GM23338 (cell line): ENCODE measurements around the gene ST8SIA6. TPM values are rescaled to one million over a fixed set of nuclear protein-coding genes. Genes with fewer than 3 reads are reported as not detected.

ENCODE experiments used
- ATAC-seq: fragments of 200-7000 bp; cut with Tn5 transposase; 3 replicates; pipeline ENCODE4 v1.9.1; 2020
- DNase-seq: peaks from one replicate; pipeline ENCODE4 v3.0.0-alpha.2; 2015; ENCODE audit warnings: low spot score
- H2AFZ ChIP-seq: fragments of 200-600 bp; sonication (generic); 2 replicates; pipeline ENCODE4 v1.8.0; 2016; ENCODE audit warnings: antibody characterized with exemption, mild to moderate bottlenecking, moderate library complexity
- H3F3A ChIP-seq: fragments of 200-600 bp; sonication (generic); replicated peaks from 2 replicates; pipeline ENCODE4 v1.8.0; 2017; ENCODE audit warnings: antibody characterized with exemption, mixed run types, low read depth
- H3K27ac ChIP-seq: fragments of 200-600 bp; sonication (generic); 2 replicates; pipeline ENCODE4 v1.6.1; 2016; ENCODE audit warnings: low read depth
- H3K27me3 ChIP-seq: fragments of 200-600 bp; sonication (generic); 2 replicates; pipeline ENCODE4 v1.8.0; 2016; ENCODE audit warnings: mild to moderate bottlenecking, mixed run types, moderate library complexity; ENCODE audit not compliant: insufficient read depth
- H3K36me3 ChIP-seq: fragments of 200-600 bp; sonication (generic); 2 replicates; pipeline ENCODE4 v1.8.0; 2016; ENCODE audit warnings: mild to moderate bottlenecking; ENCODE audit not compliant: insufficient read depth
- H3K4me1 ChIP-seq: fragments of 200-600 bp; sonication (generic); 2 replicates; pipeline ENCODE4 v1.8.0; 2016; ENCODE audit warnings: mild to moderate bottlenecking, moderate library complexity; ENCODE audit not compliant: insufficient read depth
- H3K4me2 ChIP-seq: fragments of 200-600 bp; sonication (generic); 2 replicates; pipeline ENCODE4 v1.7.1; 2017; ENCODE audit warnings: mixed run types
- H3K4me3 ChIP-seq: fragments of 200-600 bp; sonication (generic); 2 replicates; pipeline ENCODE4 v1.6.1; 2016; ENCODE audit warnings: mixed run types
- H3K79me2 ChIP-seq: fragments of 200-600 bp; sonication (generic); replicated peaks from 2 replicates; pipeline ENCODE4 v1.8.0; 2017; ENCODE audit warnings: mild to moderate bottlenecking; ENCODE audit not compliant: insufficient read depth
- H3K9me2 ChIP-seq: fragments of 200-600 bp; sonication (generic); 2 replicates; pipeline ENCODE4 v1.8.0; 2017; ENCODE audit not compliant: insufficient read depth
- H4K20me1 ChIP-seq: fragments of 200-600 bp; sonication (generic); replicated peaks from 2 replicates; pipeline ENCODE4 v1.8.0; 2017; ENCODE audit warnings: mild to moderate bottlenecking; ENCODE audit not compliant: insufficient read depth
- H3K27ac Mint-ChIP-seq: 2 replicates; pipeline ENCODE4 v1.8.0; 2020; ENCODE audit warnings: inconsistent platforms, mild to moderate bottlenecking, moderate library complexity, mixed read lengths
- H3K27me3 Mint-ChIP-seq: 3 replicates; pipeline ENCODE4 v1.8.0; 2022; ENCODE audit warnings: low read depth, mild to moderate bottlenecking, moderate library complexity, mixed read lengths, inconsistent platforms; ENCODE audit not compliant: insufficient read depth, poor library complexity
- H3K36me3 Mint-ChIP-seq: 3 replicates; pipeline ENCODE4 v1.8.0; 2021; ENCODE audit warnings: low read depth, mild to moderate bottlenecking, inconsistent platforms, moderate library complexity, mixed read lengths
- H3K4me1 Mint-ChIP-seq: 3 replicates; pipeline ENCODE4 v1.8.0; 2020; ENCODE audit warnings: mild to moderate bottlenecking, inconsistent platforms, mixed read lengths
- H3K4me3 Mint-ChIP-seq: 3 replicates; pipeline ENCODE4 v1.8.0; 2021; ENCODE audit warnings: moderate library complexity, mild to moderate bottlenecking, inconsistent platforms, mixed read lengths
- H3K9me3 Mint-ChIP-seq: 3 replicates; pipeline ENCODE4 v1.8.0; 2020; ENCODE audit warnings: moderate library complexity, mild to moderate bottlenecking, inconsistent platforms, mixed read lengths
- CREB1 ChIP-seq: fragments of 250-450 bp; sonication (Bioruptor Pico); IDR thresholded peaks from 2 replicates; pipeline ENCODE4 v1.5.0; 2020; ENCODE audit warnings: low read depth, mild to moderate bottlenecking, moderate library complexity
- EZH2 ChIP-seq: fragments of 200-600 bp; sonication (generic); IDR thresholded peaks from one replicate; pipeline ENCODE4 v1.8.0; 2017; ENCODE audit warnings: antibody characterized with exemption, mild to moderate bottlenecking, low read depth; ENCODE audit not compliant: unreplicated experiment
- EZH2phosphoT487 ChIP-seq: fragments of 200-600 bp; sonication (generic); IDR thresholded peaks from one replicate; pipeline ENCODE4 v1.8.1; 2018; ENCODE audit warnings: antibody characterized with exemption; ENCODE audit not compliant: unreplicated experiment
- JUNB ChIP-seq: IDR thresholded peaks from one replicate; pipeline ENCODE4 v1.6.1; 2016; ENCODE audit warnings: antibody characterized with exemption; ENCODE audit not compliant: unreplicated experiment
- NANOG ChIP-seq: IDR thresholded peaks from 2 replicates; pipeline ENCODE4 v1.6.1; 2016; ENCODE audit warnings: antibody characterized with exemption, borderline replicate concordance
- POLR2AphosphoS5 ChIP-seq: IDR thresholded peaks from 2 replicates; pipeline ENCODE4 v1.6.1; 2016; ENCODE audit warnings: antibody characterized with exemption, low read depth
- REST ChIP-seq: IDR thresholded peaks from one replicate; pipeline ENCODE4 v1.6.1; 2018; ENCODE audit warnings: antibody characterized with exemption; ENCODE audit not compliant: unreplicated experiment
- STAT1 ChIP-seq: IDR thresholded peaks from one replicate; pipeline ENCODE4 v1.6.1; 2016; ENCODE audit warnings: antibody characterized with exemption; ENCODE audit not compliant: unreplicated experiment
- ZNF114 ChIP-seq: fragments of 250-450 bp; sonication (Bioruptor Pico); IDR thresholded peaks from 2 replicates; pipeline ENCODE4 v1.5.0; 2020; ENCODE audit warnings: mild to moderate bottlenecking, moderate library complexity
- ZNF331 ChIP-seq: fragments of 250-450 bp; sonication (Bioruptor Pico); IDR thresholded peaks from 2 replicates; pipeline ENCODE4 v1.5.0; 2020; ENCODE audit warnings: low read depth, mild to moderate bottlenecking, moderate library complexity
- polyA plus RNA-seq: library from polyadenylated mRNA; unstranded; fragments of >200 nt; fragmentation: Nextera tagmentation; extraction: Ambion mirVana; gene quantifications from 2 replicates; pipeline ENCODE4 v1.2.1, GENCODE V29; 2016
- total RNA-seq: library from RNA; depleted of rRNA; stranded (reverse); fragments of >200 nt; shearing (Covaris generic); gene quantifications from 2 replicates; pipeline ENCODE4 v1.2.3, GENCODE V29; 2014
- TF ChIP-seq, protein P1 (sequence below): fragments of 250-450 bp; sonication (Bioruptor Pico); IDR thresholded peaks from 2 replicates; pipeline ENCODE4 v1.5.0; 2020; ENCODE audit warnings: mild to moderate bottlenecking, moderate library complexity
- TF ChIP-seq, protein P2 (sequence below), 2 experiments: fragments of 200-600 bp in 1 of 2; sonication (generic) in 1 of 2; conservative IDR thresholded peaks; 2 replicates each; pipeline versions ENCODE4 v1.5.1 to v1.6.1; 2016 to 2017; ENCODE audit warnings: antibody characterized with exemption in 2 of 2, low read depth in 2 of 2, mild to moderate bottlenecking in 2 of 2, moderate library complexity in 1 of 2
- TF ChIP-seq, protein P3 (sequence below): IDR thresholded peaks from 2 replicates; pipeline ENCODE4 v1.6.1; 2016; ENCODE audit warnings: antibody characterized with exemption

The ST8SIA6 gene
- total and polyA plus RNA-seq, 2 experiments from 2014 or later: 1.6 to 2.3 TPM

DNA sequence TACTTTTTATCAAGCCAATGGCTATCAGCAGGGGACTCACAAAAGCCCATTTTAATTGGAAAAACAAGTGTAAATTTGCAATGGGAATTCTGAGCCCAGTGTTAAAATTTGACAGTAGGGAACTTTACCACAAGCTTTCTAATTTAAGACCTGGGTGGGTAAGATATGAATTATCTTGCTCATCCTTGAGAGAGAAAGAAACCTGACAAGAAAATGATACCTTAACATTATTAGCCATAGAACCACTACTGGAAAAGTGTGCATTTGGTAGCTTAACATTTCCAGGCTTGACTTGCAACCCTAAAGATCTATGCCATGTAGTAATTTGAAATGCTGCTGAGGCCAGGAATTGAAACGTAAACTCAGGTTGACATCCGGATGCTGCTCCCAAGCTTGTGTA is 2.7 kb upstream of the ST8SIA6 start:
- H3K4me3 ChIP-seq: peak overlapping the region; percentile 32
- Mint-ChIP-seq H3K4me1 (peaks cover 22% of the 10 kb centered on the region), H3K4me3 (peak overlapping the region; percentile 8; the same call in 2 of the 3 replicates), H3K27me3 (peaks cover 27% of the 10 kb centered on the region), H3K9me3 (peaks cover 17% of the 10 kb centered on the region), H3K27ac (no peak overlapping the region), H3K36me3 (peaks cover 13% of the 10 kb centered on the region; the same call in 2 of the 3 replicates)
- TF ChIP-seq STAT1 (no peak), ZNF331 (CRISPR knock-in tag) (no peak), JUNB (no peak), ZNF114 (CRISPR knock-in tag) (no peak), EZH2phosphoT487 (no peak), EZH2 (no peak), POLR2AphosphoS5 (no peak), CREB1 (CRISPR knock-in tag) (no peak), REST (no peak), NANOG (no peak)
- TF ChIP-seq, protein P1, sequence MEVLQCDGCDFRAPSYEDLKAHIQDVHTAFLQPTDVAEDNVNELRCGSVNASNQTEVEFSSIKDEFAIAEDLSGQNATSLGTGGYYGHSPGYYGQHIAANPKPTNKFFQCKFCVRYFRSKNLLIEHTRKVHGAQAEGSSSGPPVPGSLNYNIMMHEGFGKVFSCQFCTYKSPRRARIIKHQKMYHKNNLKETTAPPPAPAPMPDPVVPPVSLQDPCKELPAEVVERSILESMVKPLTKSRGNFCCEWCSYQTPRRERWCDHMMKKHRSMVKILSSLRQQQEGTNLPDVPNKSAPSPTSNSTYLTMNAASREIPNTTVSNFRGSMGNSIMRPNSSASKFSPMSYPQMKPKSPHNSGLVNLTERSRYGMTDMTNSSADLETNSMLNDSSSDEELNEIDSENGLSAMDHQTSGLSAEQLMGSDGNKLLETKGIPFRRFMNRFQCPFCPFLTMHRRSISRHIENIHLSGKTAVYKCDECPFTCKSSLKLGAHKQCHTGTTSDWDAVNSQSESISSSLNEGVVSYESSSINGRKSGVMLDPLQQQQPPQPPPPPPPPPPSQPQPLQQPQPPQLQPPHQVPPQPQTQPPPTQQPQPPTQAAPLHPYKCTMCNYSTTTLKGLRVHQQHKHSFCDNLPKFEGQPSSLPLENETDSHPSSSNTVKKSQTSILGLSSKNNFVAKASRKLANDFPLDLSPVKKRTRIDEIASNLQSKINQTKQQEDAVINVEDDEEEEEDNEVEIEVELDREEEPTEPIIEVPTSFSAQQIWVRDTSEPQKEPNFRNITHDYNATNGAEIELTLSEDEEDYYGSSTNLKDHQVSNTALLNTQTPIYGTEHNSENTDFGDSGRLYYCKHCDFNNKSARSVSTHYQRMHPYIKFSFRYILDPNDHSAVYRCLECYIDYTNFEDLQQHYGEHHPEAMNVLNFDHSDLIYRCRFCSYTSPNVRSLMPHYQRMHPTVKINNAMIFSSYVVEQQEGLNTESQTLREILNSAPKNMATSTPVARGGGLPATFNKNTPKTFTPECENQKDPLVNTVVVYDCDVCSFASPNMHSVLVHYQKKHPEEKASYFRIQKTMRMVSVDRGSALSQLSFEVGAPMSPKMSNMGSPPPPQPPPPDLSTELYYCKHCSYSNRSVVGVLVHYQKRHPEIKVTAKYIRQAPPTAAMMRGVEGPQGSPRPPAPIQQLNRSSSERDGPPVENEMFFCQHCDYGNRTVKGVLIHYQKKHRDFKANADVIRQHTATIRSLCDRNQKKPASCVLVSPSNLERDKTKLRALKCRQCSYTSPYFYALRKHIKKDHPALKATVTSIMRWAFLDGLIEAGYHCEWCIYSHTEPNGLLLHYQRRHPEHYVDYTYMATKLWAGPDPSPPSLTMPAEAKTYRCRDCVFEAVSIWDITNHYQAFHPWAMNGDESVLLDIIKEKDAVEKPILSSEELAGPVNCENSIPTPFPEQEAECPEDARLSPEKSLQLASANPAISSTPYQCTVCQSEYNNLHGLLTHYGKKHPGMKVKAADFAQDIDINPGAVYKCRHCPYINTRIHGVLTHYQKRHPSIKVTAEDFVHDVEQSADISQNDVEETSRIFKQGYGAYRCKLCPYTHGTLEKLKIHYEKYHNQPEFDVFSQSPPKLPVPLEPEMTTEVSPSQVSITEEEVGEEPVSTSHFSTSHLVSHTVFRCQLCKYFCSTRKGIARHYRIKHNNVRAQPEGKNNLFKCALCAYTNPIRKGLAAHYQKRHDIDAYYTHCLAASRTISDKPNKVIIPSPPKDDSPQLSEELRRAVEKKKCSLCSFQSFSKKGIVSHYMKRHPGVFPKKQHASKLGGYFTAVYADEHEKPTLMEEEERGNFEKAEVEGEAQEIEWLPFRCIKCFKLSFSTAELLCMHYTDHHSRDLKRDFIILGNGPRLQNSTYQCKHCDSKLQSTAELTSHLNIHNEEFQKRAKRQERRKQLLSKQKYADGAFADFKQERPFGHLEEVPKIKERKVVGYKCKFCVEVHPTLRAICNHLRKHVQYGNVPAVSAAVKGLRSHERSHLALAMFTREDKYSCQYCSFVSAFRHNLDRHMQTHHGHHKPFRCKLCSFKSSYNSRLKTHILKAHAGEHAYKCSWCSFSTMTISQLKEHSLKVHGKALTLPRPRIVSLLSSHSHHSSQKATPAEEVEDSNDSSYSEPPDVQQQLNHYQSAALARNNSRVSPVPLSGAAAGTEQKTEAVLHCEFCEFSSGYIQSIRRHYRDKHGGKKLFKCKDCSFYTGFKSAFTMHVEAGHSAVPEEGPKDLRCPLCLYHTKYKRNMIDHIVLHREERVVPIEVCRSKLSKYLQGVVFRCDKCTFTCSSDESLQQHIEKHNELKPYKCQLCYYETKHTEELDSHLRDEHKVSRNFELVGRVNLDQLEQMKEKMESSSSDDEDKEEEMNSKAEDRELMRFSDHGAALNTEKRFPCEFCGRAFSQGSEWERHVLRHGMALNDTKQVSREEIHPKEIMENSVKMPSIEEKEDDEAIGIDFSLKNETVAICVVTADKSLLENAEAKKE: no peak
- TF ChIP-seq, protein P2, sequence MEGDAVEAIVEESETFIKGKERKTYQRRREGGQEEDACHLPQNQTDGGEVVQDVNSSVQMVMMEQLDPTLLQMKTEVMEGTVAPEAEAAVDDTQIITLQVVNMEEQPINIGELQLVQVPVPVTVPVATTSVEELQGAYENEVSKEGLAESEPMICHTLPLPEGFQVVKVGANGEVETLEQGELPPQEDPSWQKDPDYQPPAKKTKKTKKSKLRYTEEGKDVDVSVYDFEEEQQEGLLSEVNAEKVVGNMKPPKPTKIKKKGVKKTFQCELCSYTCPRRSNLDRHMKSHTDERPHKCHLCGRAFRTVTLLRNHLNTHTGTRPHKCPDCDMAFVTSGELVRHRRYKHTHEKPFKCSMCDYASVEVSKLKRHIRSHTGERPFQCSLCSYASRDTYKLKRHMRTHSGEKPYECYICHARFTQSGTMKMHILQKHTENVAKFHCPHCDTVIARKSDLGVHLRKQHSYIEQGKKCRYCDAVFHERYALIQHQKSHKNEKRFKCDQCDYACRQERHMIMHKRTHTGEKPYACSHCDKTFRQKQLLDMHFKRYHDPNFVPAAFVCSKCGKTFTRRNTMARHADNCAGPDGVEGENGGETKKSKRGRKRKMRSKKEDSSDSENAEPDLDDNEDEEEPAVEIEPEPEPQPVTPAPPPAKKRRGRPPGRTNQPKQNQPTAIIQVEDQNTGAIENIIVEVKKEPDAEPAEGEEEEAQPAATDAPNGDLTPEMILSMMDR (conservative IDR thresholded peaks at IDR 0.05; ENCODE audit: low read depth in 2 of 2): no peak
- TF ChIP-seq, protein P3, sequence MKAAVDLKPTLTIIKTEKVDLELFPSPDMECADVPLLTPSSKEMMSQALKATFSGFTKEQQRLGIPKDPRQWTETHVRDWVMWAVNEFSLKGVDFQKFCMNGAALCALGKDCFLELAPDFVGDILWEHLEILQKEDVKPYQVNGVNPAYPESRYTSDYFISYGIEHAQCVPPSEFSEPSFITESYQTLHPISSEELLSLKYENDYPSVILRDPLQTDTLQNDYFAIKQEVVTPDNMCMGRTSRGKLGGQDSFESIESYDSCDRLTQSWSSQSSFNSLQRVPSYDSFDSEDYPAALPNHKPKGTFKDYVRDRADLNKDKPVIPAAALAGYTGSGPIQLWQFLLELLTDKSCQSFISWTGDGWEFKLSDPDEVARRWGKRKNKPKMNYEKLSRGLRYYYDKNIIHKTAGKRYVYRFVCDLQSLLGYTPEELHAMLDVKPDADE: no peak
- H3K27me3 ChIP-seq: peaks cover 40% of the 10 kb centered on the region
- no peak overlapping the region for H3K27ac ChIP-seq
- H3K36me3 ChIP-seq: no peaks in the 10 kb centered on the region
- H3K79me2 ChIP-seq: no peaks in the 10 kb centered on the region
- H3K4me2 ChIP-seq: peak overlapping the region; percentile 70
- no peaks in the 10 kb centered on the region for H3K9me2 ChIP-seq
- H3F3A ChIP-seq: peaks cover 5% of the 10 kb centered on the region; the same call in 1 of the 2 replicates
- no peaks in the 10 kb centered on the region for H4K20me1 ChIP-seq
- H3K4me1 ChIP-seq: peaks cover 30% of the 10 kb centered on the region
- no peak for ATAC-seq
- H2AFZ ChIP-seq: no peak overlapping the region
- no peak for DNase-seq
